NB4 (cell line): ENCODE measurements around the gene CSHL1.
A peak's percentile ranks its signal among the peaks of the same experiment; 100 is the strongest.
"Not testable (repeated sequence)": the region's sequence is repeated elsewhere in the genome, so short reads cannot be mapped to it uniquely, and the experiment has no call there.

Experiments
- DNase-seq: peaks from one replicate; pipeline ENCODE4 v3.0.0; 2010; ENCODE audit warnings: low read depth
- H3K4me3 ChIP-seq: one replicate; pipeline ENCODE4 v1.5.1; 2011; ENCODE audit warnings: mild to moderate bottlenecking, low read depth, low read length, moderate library complexity
- CTCF ChIP-seq: IDR thresholded peaks from one replicate; pipeline ENCODE4 v1.5.1; 2012; ENCODE audit warnings: low read depth, low read length
- MAX ChIP-seq: IDR thresholded peaks from 2 replicates; pipeline ENCODE4 v1.6.1; 2011; ENCODE audit warnings: low read depth, low read length
- MYC ChIP-seq: IDR thresholded peaks from 2 replicates; pipeline ENCODE4 v1.6.1; 2011; ENCODE audit warnings: low read depth, low read length
- POLR2A ChIP-seq: IDR thresholded peaks from 2 replicates; pipeline ENCODE4 v1.6.1; 2011; ENCODE audit warnings: mild to moderate bottlenecking; ENCODE audit not compliant: insufficient read length; ENCODE audit errors: extremely low read depth

Gene CSHL1

DNA sequence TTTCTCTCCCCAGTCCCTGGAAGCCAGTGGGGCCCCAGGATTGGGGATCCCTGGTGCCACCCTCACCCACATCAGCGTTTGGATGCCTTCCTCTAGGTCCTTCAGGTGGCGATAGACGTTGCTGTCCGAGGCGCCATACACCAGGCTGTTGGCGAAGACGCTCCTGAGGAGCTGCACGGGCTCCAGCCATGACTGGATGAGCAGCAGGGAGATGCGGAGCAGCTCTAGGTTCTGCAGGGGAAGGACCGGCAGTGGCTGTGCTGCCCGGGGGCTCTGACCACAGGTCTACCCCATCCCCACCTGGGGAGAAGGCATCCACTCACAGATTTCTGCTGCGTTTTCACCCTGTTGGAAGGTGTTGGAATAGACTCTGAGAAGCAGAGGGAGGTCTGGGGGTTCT is 30.4 kb downstream of the CSHL1 start:
- DNase-seq: no peak
- H3K4me3 ChIP-seq: no peak overlapping the region
- no peak for TF ChIP-seq POLR2A
- TF ChIP-seq MYC: no peak
- no peak for TF ChIP-seq MAX

- not testable (repeated sequence) for H3K4me3 ChIP-seq
Observed at GRCh38 chr17:63878413-63878812, 32.6 kb downstream of the CSHL1 start.

DNA sequence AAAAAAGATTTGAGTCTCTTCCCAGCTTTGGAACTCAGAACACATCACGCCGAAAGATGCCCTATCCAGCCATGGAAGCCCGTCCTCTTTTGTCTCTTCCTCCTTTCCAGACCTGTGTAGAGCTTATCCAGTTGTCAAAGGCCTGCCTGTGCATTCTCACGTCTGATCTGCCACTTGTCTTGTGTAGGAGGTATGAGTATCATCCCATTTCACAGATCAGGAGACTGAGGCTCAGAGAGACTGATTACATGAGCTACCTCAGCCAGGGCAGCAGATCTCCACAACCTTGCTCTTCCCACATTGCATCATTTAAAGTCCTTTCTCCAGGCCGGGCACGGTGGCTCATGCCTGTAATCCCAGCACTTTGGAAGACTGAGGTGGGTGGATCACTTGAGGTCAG is 36.4 kb downstream of the CSHL1 start:
- H3K4me3 ChIP-seq, DNase-seq: not testable (repeated sequence)

More at GRCh38 chr17:63878413-63878812, 32.6 kb downstream of the CSHL1 start:
- not testable (repeated sequence) for DNase-seq

DNA sequence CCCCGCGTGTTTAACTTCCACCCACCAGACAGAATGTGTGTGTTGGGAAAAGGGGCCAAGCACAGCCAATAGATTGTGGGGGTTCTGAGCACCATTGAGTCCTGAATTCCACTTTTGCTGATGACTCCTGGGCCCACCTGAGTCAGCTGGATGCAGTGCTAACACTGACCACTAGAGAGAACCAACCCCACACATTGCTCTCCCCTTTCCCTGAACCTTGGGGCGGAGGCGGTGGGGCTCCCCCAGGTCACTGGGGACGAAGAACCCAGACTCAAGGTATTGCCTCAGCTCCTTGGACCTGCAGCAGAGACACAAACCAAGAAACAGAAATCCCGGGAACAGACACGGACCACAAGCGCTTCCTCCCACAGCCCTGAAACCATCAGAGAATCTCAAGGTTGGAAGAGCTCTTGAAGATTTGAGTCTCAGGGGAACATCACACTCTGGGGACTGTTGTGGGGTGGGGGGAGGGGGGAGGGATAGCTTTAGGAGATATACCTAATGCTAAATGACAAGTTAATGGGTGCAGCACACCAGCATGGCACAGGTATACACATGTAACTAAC is 36.9 kb downstream of the CSHL1 start:
- H3K4me3 ChIP-seq, DNase-seq: not testable (repeated sequence)

GRCh38 chr17:63873577-63873976 is 37.5 kb downstream of the CSHL1 start, which contains the start of gene CSH2:
TSS of gene CSH2 (minus strand) at chr17:63873677. CDS start at chr17:63873614, 63 bp downstream.
- not testable (repeated sequence) for H3K4me3 ChIP-seq, DNase-seq

- not testable (repeated sequence) for H3K4me3 ChIP-seq, DNase-seq
Observed at GRCh38 chr17:63871646-63872365, 39.3 kb downstream of the CSHL1 start.

DNA sequence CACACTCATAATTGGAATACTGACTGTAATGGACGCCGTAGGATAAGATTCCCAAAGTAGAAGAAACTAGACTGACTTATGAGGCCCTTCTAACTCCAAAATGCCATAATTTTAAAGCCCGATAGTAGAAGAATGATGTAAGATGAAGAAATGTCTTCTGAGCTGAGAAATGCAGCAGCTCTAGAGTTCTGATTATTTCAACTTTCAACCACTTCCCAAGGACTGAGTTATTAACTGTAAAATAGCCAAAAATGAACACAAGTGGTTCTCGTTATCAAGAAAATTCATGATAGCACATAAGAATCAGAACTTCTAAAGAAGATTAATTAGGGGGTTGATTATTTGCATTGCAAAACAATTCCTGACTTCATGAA is 40.8 kb downstream of the CSHL1 start:
- not testable (repeated sequence) for DNase-seq, H3K4me3 ChIP-seq

- not testable (repeated sequence) for DNase-seq
- TF ChIP-seq CTCF: peak; percentile 33
Observed at GRCh38 chr17:63869491-63870291, 41.4 kb downstream of the CSHL1 start.

DNA sequence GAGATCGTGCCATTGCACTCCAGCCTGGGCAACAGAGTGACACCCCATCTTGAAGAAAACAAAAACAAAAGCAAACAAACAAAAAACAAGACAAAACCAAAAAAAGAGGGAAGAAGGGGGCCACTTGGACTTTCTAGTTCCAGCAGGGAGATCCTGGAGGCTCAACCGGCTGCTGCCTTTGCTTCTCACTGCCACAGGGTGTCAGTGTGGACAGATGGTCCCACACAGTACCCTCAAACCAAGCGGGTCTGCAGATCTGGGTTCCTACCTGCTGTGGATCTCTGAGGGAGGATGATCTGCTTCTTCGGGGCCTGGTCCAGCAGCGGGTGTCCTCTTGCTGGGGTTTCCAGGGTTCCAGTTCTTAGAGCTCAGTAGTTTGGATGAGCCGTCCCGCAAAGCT is 44.4 kb downstream of the CSHL1 start:
- H3K4me3 ChIP-seq, DNase-seq: not testable (repeated sequence)

More at GRCh38 chr17:63869491-63870291, 41.4 kb downstream of the CSHL1 start:
- not testable (repeated sequence) for H3K4me3 ChIP-seq
